HFF-Myc (cell line): Measurements from ENCODE around the gene ANKRD55.
"Not testable (repeated sequence)": the region's sequence is repeated elsewhere in the genome, so short reads cannot be mapped to it uniquely, and the experiment has no call there.

Experiments
- DNase-seq: peaks from one replicate; pipeline ENCODE4 v3.0.0-alpha.2; 2011; ENCODE audit warnings: low read depth; ENCODE audit errors: extremely low read depth
- H3K4me3 ChIP-seq: replicated peaks from 2 replicates; pipeline ENCODE4 v1.5.1; 2011; ENCODE audit warnings: low read depth, mild to moderate bottlenecking, control low read depth, low read length
- TF ChIP-seq, protein P1 (sequence below): IDR thresholded peaks from 2 replicates; pipeline ENCODE4 v1.5.1; 2012; ENCODE audit warnings: mild to moderate bottlenecking, low read depth, low read length, control low read depth; ENCODE audit errors: missing control alignments

Gene ANKRD55

DNA sequence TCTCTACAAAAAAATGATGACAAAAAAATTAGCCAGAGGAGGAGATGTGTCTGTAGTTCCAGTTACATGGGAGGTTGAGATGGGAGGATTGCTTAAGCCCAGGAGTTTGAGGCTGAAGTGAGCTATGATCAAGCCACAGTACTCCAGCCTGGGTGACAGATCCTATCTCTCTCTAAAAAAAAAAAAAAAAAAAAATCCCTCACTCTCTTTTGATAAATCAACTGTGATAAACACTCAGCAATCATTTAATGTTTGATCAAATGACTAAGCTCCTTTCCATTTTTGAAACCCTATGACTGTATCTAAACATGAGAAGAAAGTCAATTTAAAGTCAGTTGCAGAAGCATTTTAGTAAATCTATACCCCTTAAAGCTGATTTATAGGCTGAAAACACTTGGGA lies 126.3 kb downstream of the ANKRD55 start:
- H3K4me3 ChIP-seq = no peak overlapping the region
- TF ChIP-seq, protein P1, sequence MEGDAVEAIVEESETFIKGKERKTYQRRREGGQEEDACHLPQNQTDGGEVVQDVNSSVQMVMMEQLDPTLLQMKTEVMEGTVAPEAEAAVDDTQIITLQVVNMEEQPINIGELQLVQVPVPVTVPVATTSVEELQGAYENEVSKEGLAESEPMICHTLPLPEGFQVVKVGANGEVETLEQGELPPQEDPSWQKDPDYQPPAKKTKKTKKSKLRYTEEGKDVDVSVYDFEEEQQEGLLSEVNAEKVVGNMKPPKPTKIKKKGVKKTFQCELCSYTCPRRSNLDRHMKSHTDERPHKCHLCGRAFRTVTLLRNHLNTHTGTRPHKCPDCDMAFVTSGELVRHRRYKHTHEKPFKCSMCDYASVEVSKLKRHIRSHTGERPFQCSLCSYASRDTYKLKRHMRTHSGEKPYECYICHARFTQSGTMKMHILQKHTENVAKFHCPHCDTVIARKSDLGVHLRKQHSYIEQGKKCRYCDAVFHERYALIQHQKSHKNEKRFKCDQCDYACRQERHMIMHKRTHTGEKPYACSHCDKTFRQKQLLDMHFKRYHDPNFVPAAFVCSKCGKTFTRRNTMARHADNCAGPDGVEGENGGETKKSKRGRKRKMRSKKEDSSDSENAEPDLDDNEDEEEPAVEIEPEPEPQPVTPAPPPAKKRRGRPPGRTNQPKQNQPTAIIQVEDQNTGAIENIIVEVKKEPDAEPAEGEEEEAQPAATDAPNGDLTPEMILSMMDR = no peak
- no peak for DNase-seq

DNA sequence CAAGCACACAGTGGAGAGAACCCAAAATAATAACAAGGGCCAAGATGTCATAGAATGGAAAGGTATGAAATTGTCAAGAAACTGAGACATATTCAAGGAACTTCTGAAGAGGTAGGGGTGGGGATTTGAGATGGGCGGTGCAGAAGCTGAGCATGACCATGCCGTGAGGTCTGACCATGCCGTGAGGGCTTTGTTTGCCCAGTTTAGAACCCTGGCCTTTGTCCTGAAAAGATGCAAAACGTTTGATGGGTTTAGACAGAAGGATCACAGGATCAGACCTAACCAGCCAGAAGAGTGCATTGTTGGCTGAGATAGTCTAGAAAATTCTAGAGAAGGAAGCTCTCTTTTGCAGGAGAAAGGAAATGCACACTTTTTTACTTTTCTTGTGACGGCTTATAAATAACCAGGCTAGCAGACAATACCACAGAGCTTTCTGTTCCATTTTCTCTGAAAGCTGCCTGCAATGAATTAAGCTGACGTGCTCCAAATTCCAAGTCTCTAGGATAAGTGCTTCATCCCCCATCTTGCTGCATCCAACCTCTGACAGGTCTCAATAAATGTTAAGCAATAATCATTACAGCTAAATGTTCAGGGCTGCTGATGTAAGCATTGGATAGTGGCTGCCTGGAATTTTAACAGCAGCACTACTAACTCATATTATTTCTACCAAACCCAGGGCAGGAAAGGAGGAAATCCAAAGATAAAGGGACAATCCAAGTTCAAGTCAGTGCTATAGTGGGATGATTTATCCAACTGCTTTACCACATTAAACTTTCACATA lies 127.4 kb downstream of the ANKRD55 start:
- no peak overlapping the region for H3K4me3 ChIP-seq
- TF ChIP-seq, protein P1 = no peak
- DNase-seq = no peak

DNA sequence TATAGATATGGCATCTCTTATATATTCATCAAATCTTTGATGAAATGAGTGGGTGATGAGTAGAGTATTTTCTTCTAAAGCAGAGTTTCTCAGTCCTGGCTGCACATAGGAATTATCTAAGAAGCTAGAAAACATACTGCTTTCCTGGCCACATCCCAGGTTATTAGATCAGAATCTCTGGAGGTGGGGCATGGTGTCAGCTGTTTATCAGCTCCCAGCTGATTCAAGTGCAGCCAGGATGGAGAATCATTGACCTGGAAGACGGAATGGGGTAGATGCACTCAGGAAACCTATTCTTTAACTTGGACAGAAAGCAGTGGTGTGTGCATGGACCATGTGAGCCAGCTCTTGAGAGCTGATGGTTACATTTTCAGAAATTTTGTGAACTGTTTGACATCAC lies 130.2 kb downstream of the ANKRD55 start:
- DNase-seq = no peak
- H3K4me3 ChIP-seq = no peak overlapping the region
- TF ChIP-seq, protein P1 = no peak

DNA sequence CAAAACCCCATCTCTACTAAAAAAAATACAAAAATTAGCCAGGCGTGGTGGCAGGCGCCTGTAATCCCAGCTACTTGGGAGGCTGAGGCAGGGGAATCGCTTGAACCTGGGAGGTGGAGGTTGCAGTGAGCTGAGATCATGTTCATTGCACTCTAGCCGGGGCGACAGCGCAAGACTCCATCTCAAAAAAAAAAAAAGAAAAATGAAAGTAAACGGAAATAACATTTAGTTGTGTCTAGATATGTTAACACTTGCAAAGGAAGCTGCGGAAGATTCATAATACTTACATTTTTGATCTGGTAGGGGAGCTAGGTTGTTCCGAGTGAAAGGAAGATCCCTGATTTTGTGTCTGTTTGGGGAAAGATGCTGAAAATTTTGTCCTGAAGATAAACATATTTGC lies 130.9 kb downstream of the ANKRD55 start:
- H3K4me3 ChIP-seq, DNase-seq: not testable (repeated sequence)

DNA sequence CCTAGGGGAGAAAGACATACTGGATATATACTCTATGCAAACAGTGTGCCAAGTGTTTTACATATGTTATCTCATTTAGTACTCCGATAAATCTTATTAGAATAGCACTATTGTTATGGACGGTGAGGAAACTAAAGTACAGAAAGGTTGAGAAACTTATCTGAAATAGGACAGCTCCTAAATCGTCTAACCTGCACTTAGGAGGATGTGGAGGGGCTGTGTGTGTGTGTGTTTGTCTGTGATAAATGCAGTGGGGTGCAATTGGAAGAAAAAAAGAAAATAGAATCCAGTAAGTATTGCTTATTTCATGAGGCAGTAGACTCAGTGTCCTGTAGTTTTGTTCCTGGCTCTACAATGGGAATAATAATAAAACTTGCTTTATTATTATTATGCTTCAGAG lies 131.9 kb downstream of the ANKRD55 start:
- H3K4me3 ChIP-seq = no peak overlapping the region
- no peak for DNase-seq
- TF ChIP-seq, protein P1 = no peak

DNA sequence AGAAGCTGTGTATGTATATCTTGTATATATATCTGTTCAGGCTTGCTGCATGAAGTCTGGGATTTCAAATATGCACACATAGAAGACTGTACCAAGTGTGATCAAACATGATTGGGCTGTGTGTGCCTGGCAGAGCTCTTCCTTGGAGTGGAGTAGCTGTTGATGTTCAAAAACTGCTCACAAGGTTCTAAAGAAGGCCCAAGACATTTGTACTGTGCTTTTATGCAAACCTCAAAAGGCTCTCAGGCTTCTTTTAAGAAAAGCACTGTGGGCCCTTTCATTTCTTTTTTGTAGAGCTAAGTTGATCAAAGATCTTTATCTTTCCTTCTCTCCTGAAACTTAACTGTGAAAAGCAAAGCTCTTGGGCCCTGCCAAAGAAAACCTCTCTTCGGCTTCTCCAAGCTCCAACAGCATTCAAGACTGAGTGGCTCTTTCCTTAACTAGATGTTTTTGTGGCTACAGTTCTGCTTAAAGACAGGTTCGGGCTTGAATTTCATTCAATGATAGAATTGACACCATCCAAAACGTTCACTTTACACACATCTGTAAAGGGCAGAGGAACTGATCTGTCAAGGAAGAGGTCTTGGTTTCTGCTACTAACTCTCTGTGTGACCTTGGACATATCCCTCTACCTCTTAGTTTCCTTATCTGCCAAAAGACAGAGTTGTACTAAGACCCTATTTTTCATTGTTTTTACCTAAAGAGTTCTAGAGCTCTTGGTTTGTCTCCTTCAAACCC lies 132.5 kb downstream of the ANKRD55 start:
- TF ChIP-seq, protein P1 = no peak
- H3K4me3 ChIP-seq = no peak overlapping the region
- no peak for DNase-seq

DNA sequence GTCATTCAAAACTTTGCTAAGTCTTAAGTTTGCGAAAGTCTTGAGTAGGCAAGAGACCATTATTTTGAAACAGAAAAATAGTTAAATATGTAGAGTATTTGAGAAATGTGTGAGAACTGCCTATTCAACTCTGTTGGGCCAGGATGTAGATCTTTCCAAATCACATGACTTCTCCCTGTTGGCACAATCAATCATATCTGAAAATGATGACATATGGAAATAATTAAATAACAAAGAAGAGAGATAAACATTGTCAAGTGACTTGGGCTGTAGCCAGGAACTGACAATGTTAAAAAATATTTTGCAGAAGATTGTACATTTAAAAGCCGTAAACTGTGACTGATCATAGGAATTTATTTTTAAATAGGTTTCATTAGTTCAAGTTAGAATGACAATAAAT lies 133.8 kb downstream of the ANKRD55 start:
- DNase-seq = no peak
- TF ChIP-seq, protein P1 = no peak

More for the DNA sequence above, 133.8 kb downstream of the ANKRD55 start:
- H3K4me3 ChIP-seq = no peak overlapping the region
